ENCODE results near the gene TMEM232. TPM values are rescaled to one million over a fixed set of nuclear protein-coding genes. Genes with fewer than 3 reads are reported as not detected.

The TMEM232 gene
- total and polyA plus RNA-seq, 2 donors from 2014 or later = 4.8 to 11.3 TPM

- FAIRE-seq (no peak), DNase-seq (no peak)
- Histone ChIP-seq H3K4me1 (ENCODE audit: control insufficient read depth in 2 of 3, insufficient read depth in 2 of 3, low read depth in 1 of 3, low read length in 3 of 3) (no peaks in the 10 kb centered on the region), H3K9ac (ENCODE audit: low read length in 3 of 3) (no peak overlapping the region), H3K27me3 (ENCODE audit: control insufficient read depth, insufficient read depth, low read length) (no peaks in the 10 kb centered on the region), H3K36me3 (ENCODE audit: control insufficient read depth in 2 of 3, insufficient read depth in 3 of 3, low read length in 3 of 3) (no peaks in the 10 kb centered on the region), H3K27ac (ENCODE audit: low read depth in 2 of 2, low read length in 2 of 2) (no peak overlapping the region), H3K4me3 (ENCODE audit: low read length in 3 of 3) (no peak overlapping the region), H3K9me3 (ENCODE audit: control insufficient read depth in 2 of 3, insufficient read depth in 1 of 3, low read length in 3 of 3) (no peaks in the 10 kb centered on the region)
- intact Hi-C loops (cut with DNase I) = no loop called here
- TF ChIP-seq CTCF (IDR thresholded peaks at IDR 0.05; ENCODE audit: borderline replicate concordance, extremely low read depth, insufficient read depth) = no peak
Observed at GRCh38 chr5:110409571-110409970, 316.9 kb downstream of the TMEM232 start.

- Histone ChIP-seq H3K9ac (ENCODE audit: low read length in 3 of 3) (no peak overlapping the region), H3K36me3 (ENCODE audit: control insufficient read depth in 2 of 3, insufficient read depth in 3 of 3, low read length in 3 of 3) (no peaks in the 10 kb centered on the region), H3K9me3 (ENCODE audit: control insufficient read depth in 2 of 3, insufficient read depth in 1 of 3, low read length in 3 of 3) (no peaks in the 10 kb centered on the region), H3K27me3 (ENCODE audit: control insufficient read depth, insufficient read depth, low read length) (no peaks in the 10 kb centered on the region), H3K27ac (ENCODE audit: low read depth in 2 of 2, low read length in 2 of 2) (no peak overlapping the region), H3K4me1 (ENCODE audit: control insufficient read depth in 2 of 3, insufficient read depth in 2 of 3, low read depth in 1 of 3, low read length in 3 of 3) (no peaks in the 10 kb centered on the region), H3K4me3 (ENCODE audit: low read length in 3 of 3) (no peak overlapping the region)
- intact Hi-C loops (cut with DNase I) = no loop called here
- DNase-seq (no peak), FAIRE-seq (no peak)
- TF ChIP-seq CTCF (IDR thresholded peaks at IDR 0.05; ENCODE audit: borderline replicate concordance, extremely low read depth, insufficient read depth) = no peak
Observed at GRCh38 chr5:110402562-110402961, 323.9 kb downstream of the TMEM232 start.

GRCh38 chr5:110401881-110402280 lies 324.6 kb downstream of the TMEM232 start:
- FAIRE-seq (no peak), DNase-seq (no peak)
- Histone ChIP-seq H3K9me3 (ENCODE audit: control insufficient read depth in 2 of 3, insufficient read depth in 1 of 3, low read length in 3 of 3) (no peaks in the 10 kb centered on the region), H3K27me3 (ENCODE audit: control insufficient read depth, insufficient read depth, low read length) (no peaks in the 10 kb centered on the region), H3K9ac (ENCODE audit: low read length in 3 of 3) (no peak overlapping the region), H3K4me3 (ENCODE audit: low read length in 3 of 3) (no peak overlapping the region), H3K36me3 (ENCODE audit: control insufficient read depth in 2 of 3, insufficient read depth in 3 of 3, low read length in 3 of 3) (no peaks in the 10 kb centered on the region), H3K4me1 (ENCODE audit: control insufficient read depth in 2 of 3, insufficient read depth in 2 of 3, low read depth in 1 of 3, low read length in 3 of 3) (no peaks in the 10 kb centered on the region), H3K27ac (ENCODE audit: low read depth in 2 of 2, low read length in 2 of 2) (no peak overlapping the region)
- intact Hi-C loops (cut with DNase I) = no loop called here
- TF ChIP-seq CTCF (IDR thresholded peaks at IDR 0.05; ENCODE audit: borderline replicate concordance, extremely low read depth, insufficient read depth) = no peak

GRCh38 chr5:110398951-110399350 lies 327.5 kb downstream of the TMEM232 start:
- intact Hi-C loops (cut with DNase I) = no loop called here
- no peak for TF ChIP-seq CTCF (IDR thresholded peaks at IDR 0.05; ENCODE audit: borderline replicate concordance, extremely low read depth, insufficient read depth)
- H3K36me3 ChIP-seq (ENCODE audit: control insufficient read depth in 2 of 3, insufficient read depth in 3 of 3, low read length in 3 of 3) = no peaks in the 10 kb centered on the region
- H3K27ac ChIP-seq (ENCODE audit: low read depth in 2 of 2, low read length in 2 of 2) = no peak overlapping the region
- no peak for FAIRE-seq
- H3K27me3 ChIP-seq (ENCODE audit: control insufficient read depth, insufficient read depth, low read length) = no peaks in the 10 kb centered on the region
- H3K9me3 ChIP-seq (ENCODE audit: control insufficient read depth in 2 of 3, insufficient read depth in 1 of 3, low read length in 3 of 3) = no peaks in the 10 kb centered on the region
- H3K4me3 ChIP-seq (ENCODE audit: low read length in 3 of 3) = no peak overlapping the region
- H3K9ac ChIP-seq (ENCODE audit: low read length in 3 of 3) = no peak overlapping the region
- H3K4me1 ChIP-seq (ENCODE audit: control insufficient read depth in 2 of 3, insufficient read depth in 2 of 3, low read depth in 1 of 3, low read length in 3 of 3) = no peaks in the 10 kb centered on the region
- no peak for DNase-seq

Measured in kidney (tissue), 14 donors.